T-helper 1 cell (primary cell): Measurements from ENCODE around the gene TAS2R19.
"Not testable (repeated sequence)": the region's sequence is repeated elsewhere in the genome, so short reads cannot be mapped to it uniquely, and the experiment has no call there.

ENCODE experiments used
- DNase-seq, 5 donors: peaks; one replicate each; pipeline ENCODE4 v3.0.0-alpha.2; 2012 to 2020
- total RNA-seq, 4 donors: gene quantifications; one replicate each; lab custom pipeline; 2026; lab: John Stamatoyannopoulos, UW

TAS2R19 gene, protein sequence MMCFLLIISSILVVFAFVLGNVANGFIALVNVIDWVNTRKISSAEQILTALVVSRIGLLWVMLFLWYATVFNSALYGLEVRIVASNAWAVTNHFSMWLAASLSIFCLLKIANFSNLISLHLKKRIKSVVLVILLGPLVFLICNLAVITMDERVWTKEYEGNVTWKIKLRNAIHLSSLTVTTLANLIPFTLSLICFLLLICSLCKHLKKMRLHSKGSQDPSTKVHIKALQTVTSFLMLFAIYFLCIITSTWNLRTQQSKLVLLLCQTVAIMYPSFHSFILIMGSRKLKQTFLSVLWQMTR
- total RNA-seq, result 0.71 to 1.9 (median 1.4) reads per million in 4 donors

DNA sequence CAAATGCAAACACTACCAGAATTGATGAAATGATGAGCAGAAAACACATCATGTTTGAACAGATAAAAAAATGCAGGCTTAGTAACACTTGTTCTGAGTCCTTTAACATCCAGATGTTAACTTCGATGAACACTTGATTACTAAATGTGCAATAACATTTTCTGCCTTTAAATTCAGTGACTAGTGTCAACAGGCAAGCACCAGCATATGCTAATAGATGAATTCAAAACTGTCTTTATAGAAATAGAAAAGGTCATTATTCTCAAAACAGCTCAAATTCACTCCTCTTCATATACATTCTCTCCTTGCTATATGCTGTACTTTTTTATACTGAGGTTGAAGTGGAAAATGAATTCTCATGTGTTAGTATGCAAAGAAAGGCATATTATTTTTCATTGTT lies at the start of gene TAS2R19:
TAS2R19 (minus strand) TSS at position 101 of the 400 bp plus-strand sequence; CDS start at position 52, 49 bp downstream.
- DNase-seq, result no peak

DNA sequence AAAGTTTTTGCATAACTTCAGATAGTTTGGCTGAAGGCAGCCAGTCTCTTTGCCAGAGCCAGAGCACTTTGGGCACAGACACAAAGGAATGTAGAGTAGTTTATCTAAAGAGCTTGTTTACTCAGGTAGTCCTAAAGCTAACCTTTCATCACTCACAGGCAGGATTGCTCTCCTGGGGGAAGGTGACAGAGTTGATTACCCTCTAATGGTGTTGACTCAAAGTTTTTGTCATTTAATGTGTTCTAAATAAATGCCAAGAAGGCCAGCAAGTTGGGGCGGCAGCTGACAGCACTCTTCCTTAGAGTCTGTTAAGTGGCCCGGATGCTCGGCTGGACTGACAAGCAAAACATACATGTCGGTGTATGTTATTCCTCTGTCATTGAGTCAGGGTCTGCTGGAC lies 49.0 kb upstream of the TAS2R19 start:
- no peak for DNase-seq

DNA sequence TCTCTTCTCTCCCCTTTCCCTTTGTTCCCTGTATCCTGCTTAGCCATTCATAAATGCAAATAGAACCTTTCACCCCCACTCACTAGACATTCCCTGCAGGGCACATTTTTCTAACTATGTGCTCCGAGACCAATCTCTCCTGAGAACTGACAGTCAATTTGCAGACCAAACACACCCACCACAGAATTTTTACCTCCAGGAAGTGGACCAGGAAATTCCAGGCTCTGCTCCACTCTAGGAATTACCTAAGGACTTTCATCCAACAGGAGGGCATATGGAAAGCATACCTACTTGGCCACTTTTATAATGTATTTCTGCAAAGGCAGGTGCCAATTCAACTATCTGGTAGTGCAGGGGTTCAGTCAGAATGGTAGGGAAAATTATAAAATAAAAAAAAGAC lies 48.6 kb upstream of the TAS2R19 start:
- no peak for DNase-seq

DNA sequence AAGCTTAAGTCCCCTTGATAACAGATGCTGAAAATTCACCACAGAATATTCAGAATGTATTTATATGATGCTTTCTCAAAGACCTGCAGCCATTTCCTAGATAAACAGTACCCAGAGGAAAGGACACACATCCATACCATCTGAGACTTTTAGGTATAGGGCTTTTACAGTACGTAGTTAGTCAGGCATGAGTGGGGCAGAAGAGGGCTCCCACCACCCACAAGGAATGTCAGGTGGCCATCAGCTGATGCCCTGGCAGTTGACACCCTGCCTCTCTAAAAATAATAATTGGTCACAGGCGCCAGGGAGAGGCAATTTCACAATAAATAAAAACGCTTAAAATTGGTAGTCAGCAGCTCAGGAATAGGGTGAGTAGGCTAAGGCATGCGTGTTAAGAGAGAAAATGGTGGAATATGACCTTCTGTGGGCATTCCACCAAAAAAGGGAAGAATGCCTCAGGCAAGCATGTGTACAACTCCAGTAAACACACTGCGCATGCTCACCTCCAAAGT lies 47.5 kb upstream of the TAS2R19 start:
- no peak for DNase-seq

DNA sequence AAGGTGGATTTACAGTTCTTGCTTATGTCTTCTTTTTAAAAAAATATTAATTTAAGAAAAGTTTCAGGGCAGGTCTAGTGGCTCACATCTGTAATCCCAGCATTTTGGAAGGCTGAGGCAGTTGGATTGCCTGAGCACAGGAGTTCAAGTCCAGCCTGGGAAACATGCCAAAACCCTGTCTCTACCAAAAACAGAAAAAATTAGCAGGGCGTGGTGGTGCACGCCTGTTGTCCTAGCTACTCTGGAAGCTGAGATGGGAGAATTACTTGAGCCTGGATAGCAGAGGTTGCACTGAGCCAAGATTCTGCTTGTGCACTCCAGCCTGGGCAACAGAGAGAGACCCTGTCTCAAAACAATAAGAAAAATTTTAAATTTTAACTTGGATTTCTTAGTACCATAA lies 45.1 kb upstream of the TAS2R19 start:
- DNase-seq, result no peak

DNA sequence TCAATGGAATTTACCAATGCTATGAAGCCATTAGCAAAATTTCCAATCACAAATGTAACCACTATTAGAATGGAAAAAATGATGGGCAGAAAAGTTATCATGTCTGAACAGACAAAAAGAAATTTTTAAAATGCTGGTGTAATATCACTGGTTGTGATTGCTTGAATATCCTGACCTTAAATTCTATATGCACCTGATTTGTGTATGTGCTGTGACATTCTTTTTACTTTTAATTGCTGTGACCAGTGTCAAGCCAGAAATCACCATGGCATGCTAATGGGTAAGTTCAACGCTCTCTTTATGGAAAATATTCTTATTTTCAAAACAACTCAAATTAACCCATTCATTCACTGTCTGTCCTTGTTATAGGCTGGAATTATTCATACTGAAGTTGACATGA lies 39.8 kb upstream of the TAS2R19 start, which contains the start of gene TAS2R46:
TAS2R46 (minus strand) TSS at position 101 of the 400 bp plus-strand sequence; CDS start at position 101, 0 bp downstream.
- DNase-seq, result not testable (repeated sequence)

DNA sequence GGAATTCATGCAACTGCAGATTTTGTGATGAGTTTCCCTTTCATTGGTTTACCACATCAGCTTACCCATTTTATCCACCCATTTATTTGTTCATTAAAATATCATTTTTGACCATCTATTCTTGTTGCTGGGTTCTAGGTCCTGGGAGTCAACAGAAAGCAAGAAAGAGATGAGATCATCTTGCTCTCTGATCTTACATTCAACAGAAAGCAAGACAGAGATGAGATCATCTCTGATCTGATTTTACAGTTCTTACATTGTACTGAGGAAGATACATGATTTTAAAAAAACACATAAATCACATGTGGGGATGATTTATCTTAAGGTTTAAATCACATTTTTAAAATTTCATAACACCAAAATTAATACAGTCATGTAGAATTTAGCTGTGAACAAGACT lies 37.4 kb upstream of the TAS2R19 start:
- DNase-seq, result no peak

DNA sequence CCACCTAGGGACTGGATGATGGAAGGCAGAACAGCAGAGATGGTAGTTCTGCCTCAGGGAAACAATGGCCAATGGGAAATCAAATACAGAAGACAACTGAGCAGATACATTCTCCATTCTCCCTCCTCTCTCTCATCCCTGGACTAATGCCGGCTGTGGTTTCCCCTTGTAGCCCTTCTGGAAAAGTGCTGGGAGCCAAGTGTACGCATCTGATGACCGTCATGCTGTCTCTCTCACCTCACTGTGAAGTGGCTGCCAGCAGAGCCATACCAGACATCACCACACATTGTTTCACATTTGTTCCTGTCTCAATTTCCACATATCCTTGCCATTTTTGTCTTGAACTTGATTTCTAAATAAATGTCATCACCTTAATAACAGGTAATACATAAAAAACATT lies 36.6 kb upstream of the TAS2R19 start:
- DNase-seq, result no peak

DNA sequence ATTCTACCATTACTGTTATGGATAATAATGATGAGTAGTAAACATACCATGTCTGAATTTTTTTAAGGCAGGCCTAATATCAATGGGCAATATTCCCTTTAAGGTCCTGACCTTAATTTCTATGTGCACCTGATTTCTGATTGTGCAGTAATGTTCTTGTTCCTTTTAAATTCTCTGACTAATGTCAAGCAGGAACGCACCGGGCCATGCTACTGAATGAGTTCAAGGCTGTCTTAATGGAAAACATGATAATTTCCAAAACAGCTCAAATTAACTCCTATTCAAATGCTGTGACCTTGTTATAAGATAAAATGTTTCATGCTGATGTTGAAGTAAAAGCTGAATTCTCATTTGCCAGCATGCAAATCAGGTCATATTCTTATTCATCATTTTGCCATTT lies 32.9 kb upstream of the TAS2R19 start:
- no peak for DNase-seq

DNA sequence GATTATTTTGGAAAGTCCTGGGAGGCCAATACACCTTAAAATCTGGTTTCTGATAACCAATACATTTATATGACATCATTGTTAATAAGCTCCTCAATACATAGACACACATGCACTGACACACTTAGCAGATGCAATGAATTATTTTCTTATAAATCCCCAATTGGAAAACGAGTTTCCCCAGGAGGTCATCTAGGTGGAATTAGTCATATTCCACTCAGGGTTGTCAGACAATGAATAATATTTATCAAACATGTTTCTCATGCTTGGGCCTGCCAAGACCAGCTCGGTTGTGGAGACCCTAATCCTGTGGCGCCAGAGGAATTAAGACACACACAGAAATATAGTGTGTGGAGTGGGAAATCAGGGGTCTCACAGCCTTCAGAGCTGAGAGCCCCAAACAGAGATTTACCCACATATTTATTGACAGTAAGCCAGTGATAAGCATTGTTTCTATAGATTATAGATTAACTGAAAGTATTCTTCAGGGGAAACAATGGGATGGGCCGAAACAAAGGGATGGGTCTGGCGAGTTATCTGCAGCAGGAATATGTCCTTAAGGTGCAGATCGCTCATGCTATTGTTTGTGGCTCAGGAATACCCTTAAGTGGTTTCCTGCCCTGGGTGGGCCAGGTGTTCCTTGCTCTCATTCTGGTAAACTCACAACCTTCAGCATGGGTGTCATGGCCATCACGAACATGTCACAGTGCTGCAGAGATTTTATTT lies 27.5 kb upstream of the TAS2R19 start:
- DNase-seq, result not testable (repeated sequence)

DNA sequence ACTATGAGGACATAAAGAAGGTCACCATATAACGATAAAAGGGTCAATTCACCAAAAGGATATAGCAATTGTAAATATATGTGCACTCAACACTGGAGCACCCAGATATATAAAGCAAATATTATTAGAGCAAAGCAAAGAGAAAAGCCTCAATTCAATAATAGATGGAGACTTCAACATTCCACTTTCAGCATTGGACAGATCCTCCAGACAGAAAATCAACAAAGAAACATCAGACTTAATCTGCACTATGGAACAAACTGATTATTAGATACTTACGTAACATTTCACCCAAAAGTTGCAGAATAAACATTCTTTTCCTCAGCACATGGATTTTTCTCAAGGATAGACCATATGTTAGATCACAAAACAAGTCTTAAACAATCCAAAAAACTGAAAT lies 18.9 kb upstream of the TAS2R19 start:
- not testable (repeated sequence) for DNase-seq

DNA sequence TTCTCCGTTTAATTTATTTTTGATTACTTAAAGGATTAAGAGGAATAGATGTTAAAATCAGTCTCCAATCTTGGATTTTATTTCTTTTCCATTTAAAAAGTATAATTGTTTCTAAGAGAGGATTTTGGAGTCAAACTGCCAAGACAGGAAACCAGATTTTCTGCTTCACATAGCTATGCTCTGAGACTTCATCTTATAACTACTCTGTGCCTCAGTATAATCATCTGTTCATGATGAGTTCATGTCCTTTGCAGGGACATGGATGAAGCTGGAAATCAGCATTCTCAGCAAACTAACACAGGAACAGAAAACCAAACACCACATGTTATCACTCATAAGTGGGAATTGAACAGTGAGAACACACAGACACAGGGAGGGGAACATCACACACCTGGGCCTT lies 17.7 kb upstream of the TAS2R19 start:
- no peak for DNase-seq

DNA sequence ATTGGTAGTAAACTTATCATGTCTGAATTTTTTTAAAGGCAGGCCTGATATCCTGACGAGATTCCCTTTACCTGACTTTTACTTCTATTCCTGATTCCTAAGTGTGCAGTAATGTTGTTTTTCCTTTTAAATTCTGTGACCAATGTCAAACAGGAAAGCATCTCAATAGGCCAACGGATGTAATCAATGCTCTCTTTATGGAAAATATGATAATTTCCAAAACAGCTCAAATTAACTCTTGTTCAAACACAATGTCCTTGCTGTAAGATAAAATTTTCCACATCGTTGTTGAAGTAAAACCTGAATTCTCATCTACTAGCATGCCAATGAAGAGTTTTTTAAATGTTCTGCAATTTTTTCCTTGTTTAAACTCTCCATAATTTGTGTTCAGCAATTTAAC lies 16.8 kb upstream of the TAS2R19 start:
- no peak for DNase-seq

DNA sequence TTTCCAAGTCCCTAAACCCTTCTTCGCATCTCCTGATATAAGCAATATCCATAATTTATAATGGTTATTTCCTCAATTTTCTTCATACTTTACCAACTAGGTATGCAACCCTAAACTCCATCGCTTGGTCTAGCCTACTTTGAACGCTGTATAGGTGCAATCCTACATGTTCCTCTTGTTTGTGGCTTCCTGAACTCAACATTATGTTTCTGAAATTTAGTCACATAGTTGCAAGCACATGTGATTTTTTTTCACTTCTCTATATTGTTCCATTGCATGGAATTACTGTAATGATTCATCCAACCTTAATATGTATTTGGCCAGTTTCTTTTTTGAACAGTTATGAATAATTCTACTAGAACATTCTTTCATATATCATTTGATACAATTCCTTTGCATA lies 11.5 kb upstream of the TAS2R19 start:
- DNase-seq, result not testable (repeated sequence)

DNA sequence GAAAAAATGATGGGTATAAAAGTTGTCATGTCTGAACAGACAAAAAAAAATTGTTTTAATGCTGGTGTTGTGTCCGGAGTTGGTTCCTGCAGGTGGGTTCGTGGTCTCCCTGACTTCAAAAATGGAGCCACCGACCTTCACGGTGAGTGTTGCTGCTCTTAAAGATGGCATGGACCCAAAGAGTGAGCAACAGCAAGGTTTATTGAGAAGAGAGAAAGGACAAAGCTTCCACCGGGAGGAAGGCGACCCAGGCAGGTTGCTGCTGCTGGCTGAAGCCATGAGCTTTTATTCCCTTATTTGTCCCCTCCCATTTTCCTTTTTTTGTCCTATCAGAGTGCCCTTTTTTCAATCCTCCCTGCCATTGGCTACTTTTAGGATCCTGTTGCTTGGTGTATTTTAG lies 8.9 kb upstream of the TAS2R19 start, which contains the start of gene TAS2R31:
TAS2R31 (minus strand) TSS at position 101 of the 400 bp plus-strand sequence; CDS start at position 29, 72 bp downstream.
- no peak for DNase-seq

DNA sequence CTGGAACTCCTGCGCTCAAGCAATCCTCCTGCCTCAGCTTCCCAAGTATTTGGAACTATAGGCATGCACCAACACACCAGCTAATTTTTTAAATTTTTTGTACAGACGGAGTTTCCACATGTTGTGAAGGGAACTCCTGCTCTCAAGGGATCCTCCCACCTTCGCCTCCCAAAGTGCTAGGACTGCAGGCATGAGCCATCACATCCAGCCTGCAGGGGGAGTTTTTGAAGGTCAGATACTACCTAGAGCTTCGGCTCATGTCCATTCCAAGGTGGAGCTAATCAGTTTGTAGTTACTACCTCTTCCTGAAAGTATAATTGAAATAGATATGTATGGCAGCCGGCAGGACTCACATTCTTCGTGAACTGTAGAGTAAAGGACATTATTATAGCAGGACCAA lies 3.7 kb upstream of the TAS2R19 start:
- DNase-seq, result no peak

DNA sequence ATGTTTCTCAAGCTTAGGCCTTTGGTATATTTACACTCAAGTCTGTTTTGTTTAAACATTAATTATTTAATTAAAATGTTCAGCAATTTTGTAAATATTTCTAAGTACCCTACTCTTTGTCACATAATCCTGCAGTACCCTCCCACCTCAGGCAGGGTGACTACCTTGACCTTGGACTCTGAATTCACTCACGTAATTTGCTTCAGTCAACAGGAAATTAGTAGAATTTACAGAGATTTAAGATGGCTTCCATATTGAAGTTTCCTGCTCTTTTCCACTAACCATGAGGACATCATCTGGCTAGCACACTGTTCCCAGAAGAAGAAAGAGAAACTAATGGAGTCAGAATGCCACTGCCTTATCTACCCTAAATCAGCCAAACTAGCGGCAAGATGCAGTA lies 967 bp upstream of the TAS2R19 start:
- DNase-seq, result no peak

DNA sequence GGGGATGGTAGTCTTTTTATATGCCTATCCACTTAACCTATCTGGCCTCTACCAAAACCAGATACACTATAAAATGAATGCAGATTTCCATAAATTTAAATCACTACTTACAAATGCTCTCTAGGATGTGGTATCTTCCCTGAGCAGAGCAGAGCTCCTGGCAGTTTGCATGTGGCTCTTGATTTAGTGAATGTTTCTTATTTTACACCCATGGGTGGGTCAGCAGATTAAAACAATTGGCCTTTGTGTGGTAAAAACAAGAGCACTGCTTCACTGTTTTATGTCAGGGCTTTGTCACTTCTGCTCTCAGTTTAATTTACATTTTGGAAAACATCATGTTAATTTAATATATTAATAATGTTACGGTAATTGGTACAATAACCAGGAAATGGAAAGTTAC lies 5.5 kb downstream of the TAS2R19 start:
- DNase-seq, result no peak

DNA sequence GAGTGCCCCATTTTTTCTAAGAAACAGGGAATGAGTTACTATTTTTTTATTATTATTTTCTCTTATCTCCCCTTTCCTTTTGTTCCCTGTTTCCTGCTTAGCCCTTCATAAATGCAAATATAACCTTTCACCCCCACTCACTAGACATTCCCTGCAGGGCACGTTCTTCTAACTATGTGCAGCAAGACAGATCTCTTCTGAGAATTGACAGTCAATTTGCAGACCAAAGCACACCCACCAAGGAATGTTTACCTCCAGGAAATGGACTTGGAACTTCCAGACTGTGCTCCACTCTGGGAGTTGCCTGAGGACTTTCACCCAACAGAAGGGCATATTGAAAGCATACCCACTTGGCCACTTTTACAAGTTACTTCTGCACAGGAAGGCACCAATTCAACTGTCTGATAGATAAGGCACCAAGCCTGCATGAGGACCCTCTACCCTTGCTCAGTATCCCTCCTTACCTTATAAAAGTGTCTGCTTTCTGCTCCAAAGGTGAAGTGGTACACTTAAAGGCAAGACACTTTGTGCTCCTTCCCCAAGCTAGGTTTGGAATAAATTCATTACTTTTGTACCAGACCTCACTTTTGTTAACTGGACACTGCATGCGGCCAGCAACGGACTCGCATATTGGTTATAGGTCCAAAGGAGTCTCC lies 6.5 kb downstream of the TAS2R19 start:
- no peak for DNase-seq

DNA sequence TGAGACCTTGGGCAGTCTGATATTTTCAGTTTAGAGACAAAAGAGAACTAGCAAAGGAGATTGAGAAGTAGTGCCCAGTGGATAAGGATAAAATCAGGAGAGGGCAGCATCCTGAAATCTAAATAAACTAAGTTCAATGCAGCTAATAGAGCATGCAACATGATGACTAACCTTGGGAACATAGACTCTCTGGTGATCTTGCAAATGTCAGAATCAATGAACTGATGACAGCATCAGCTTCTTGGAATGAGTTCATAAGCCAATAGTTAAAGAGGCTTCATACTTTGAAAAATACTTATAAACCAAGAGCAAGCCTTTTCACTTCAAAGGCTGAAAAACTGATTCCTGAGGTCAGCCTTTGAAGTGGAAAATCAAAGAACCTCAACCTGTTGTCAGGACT lies 8.2 kb downstream of the TAS2R19 start:
- DNase-seq, result no peak

DNA sequence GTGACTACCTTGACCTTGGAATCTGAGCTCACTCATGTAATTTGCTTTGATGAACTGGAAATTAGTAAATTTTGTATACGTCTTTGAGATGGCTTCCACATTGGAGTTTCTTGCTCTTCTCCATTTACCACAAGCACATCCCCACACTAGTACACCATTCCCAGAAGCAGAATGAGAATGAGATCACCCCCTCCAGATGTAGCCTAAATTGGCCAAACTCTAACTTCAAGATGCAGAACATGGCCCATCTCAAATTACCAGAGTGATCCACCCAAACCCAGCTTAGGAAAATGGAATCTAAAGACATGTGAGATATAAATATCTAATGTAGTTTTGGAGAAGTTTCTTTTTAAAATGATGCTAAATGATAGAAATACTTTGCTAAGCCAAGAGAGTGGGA lies 14.8 kb downstream of the TAS2R19 start:
- no peak for DNase-seq

DNA sequence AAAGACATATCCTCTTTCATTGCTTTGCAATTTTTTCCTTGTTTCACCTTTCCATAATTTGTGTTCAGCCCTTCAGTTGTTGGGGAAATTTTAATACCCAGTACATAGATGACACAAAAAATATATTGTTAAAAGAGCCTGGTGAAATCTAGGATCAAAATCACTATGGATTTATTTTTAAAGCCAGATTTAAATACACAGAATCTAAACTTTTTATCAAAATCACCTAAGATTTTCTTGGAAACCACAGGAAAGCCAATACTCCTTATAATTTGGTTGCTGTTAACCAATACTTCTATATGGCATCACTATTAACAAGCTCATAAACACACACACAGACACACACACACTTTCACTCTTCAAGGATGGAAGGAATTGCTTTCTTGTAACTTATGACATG lies 24.2 kb downstream of the TAS2R19 start, which contains the start of gene TAS2R20:
TAS2R20 (minus strand) TSS at position 101 of the 400 bp plus-strand sequence. CDS start 429 bp downstream, outside the sequence.
- DNase-seq, result no peak

DNA sequence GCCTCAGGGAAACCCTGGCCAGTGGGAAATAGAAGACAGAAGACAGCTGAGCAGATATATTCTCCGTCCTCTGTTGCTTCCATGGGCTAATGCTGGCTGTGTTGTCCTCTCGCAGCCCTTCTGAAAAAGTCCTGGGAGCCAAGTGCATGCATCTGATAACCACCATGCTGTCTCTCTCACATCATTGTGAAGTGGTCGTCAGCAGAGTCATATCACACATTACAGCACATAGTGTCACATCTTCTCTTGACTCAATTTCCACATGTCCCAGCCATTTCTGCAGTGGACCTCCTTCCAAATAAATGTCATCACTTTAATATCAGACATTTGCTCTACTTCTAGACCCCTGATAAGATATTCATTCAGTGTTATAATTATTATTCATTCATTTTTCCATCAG lies 28.1 kb downstream of the TAS2R19 start:
- no peak for DNase-seq
